ENCODE data around the gene CPSF6. TPM values are rescaled to one million over a fixed set of nuclear protein-coding genes. Genes with fewer than 3 reads are reported as not detected.

Gene CPSF6
- total and polyA plus RNA-seq, 10 donors, result 16.9 to 75.7 (median 58.2) TPM

DNA sequence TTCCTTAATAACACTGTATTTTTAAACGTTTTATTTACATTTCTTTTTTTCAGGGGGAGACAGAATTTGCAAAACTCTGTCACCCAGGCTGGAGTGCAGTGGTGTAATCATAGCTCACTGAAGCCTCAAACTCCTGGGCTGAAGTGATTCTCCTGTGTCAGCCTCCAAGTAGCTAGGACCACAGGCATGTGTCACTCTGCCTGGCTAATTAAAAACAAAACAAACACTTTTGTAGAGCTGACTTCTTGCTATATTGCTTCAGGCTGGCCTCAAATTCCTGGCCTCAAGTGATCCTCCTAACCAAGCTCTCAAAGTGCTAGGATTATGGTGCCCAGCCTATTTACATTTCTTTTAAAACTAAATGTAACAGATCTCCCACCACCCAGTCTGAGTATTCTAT lies 12.7 kb downstream of the CPSF6 start:
- H3K9me3 ChIP-seq, result no peaks in the 10 kb centered on the region
- H3K27me3 ChIP-seq (replicated peaks in 1 of 7), result no peaks in the 10 kb centered on the region
- no peak for DNase-seq
- no peak overlapping the region for H3K4me3 ChIP-seq
- H3K4me1 ChIP-seq, result peaks cover 5 to 88% (median 48%) of the 10 kb centered on the region in 6 donors
- peaks cover 0 to 37% (median 19%) of the 10 kb centered on the region in 6 donors for H3K36me3 ChIP-seq
- intact Hi-C loops (cut with DNase I; ENCODE audit: low total_unique reads), result loop anchor here (10.0 kb wide), 1 partner anchor 97 kb away; no protein-coding TSS in a partner anchor
- TF ChIP-seq POLR2A (IDR thresholded peaks at IDR 0.05) (no peak), POLR2AphosphoS5 (IDR thresholded peaks at IDR 0.05) (no peak)
- TF ChIP-seq, protein P1, sequence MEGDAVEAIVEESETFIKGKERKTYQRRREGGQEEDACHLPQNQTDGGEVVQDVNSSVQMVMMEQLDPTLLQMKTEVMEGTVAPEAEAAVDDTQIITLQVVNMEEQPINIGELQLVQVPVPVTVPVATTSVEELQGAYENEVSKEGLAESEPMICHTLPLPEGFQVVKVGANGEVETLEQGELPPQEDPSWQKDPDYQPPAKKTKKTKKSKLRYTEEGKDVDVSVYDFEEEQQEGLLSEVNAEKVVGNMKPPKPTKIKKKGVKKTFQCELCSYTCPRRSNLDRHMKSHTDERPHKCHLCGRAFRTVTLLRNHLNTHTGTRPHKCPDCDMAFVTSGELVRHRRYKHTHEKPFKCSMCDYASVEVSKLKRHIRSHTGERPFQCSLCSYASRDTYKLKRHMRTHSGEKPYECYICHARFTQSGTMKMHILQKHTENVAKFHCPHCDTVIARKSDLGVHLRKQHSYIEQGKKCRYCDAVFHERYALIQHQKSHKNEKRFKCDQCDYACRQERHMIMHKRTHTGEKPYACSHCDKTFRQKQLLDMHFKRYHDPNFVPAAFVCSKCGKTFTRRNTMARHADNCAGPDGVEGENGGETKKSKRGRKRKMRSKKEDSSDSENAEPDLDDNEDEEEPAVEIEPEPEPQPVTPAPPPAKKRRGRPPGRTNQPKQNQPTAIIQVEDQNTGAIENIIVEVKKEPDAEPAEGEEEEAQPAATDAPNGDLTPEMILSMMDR (IDR thresholded peaks at IDR 0.05 in 8 of 11, conservative IDR thresholded peaks at IDR 0.05 in 3 of 11), result no peak
- peak overlapping the region in 1 of 8 donors; percentile 26 for H3K27ac ChIP-seq
- 19 to 33% (median 29%) methylated on average over 1 of the region's 1 CpG for WGBS, 5 donors

DNA sequence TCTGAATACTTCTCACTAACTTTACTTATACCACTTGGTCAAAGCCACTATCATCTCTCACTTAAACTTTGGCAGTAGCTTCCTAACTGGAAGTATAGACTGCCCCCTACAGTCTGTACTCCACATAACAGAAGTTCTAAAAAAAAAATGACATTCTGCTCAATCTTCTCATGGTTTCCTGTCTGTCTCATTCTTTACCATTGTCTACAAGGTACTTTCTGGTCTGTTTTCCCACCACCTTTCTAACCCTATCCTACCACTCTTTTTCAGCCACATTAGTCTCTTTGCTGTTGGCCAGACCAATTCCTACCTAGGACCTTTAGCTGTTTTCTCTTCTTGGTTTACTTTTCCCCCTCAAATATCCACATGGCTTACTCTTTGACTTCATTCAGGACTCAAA lies 14.7 kb downstream of the CPSF6 start:
- Histone ChIP-seq H3K27ac (no peak overlapping the region), H3K36me3 (peaks cover 0 to 53% (median 39%) of the 10 kb centered on the region in 6 donors), H3K4me3 (no peak overlapping the region), H3K9me3 (no peaks in the 10 kb centered on the region), H3K4me1 (peaks cover 0 to 81% (median 31%) of the 10 kb centered on the region in 6 donors), H3K27me3 (replicated peaks in 1 of 7) (no peaks in the 10 kb centered on the region)
- intact Hi-C loops (cut with DNase I; ENCODE audit: low total_unique reads), result loop anchor here (10.0 kb wide), 1 partner anchor 99 kb away; no protein-coding TSS in a partner anchor
- DNase-seq, result no peak
- TF ChIP-seq POLR2A (IDR thresholded peaks at IDR 0.05), result no peak
- TF ChIP-seq POLR2AphosphoS5 (IDR thresholded peaks at IDR 0.05), result no peak
- TF ChIP-seq, protein P1 (IDR thresholded peaks at IDR 0.05 in 8 of 11, conservative IDR thresholded peaks at IDR 0.05 in 3 of 11), result peak; percentile 44 to 74 (median 63)

DNA sequence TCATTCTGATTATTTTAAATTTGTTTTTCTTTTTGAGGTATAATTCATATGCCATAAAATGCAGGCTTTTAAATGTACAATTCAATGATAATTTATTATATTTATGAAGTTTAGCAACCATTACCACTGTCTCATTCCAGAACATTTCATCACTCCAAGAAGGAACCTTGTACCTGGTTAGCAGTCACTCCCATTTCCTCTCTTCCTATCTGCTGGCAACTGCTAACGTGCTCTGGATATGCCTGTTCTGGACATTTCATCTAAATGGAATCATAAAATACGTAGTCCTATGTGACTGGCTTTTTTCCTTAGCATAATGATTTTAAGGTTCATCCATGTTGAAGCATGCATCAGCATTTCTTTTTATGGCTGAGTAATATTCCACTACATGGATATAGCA lies 15.5 kb downstream of the CPSF6 start:
- WGBS, 5 donors, result 71 to 86% (median 78%) methylated on average over 2 of the region's 2 CpGs
- Histone ChIP-seq H3K9me3 (no peaks in the 10 kb centered on the region), H3K27ac (no peak overlapping the region), H3K4me1 (peaks cover 0 to 73% (median 23%) of the 10 kb centered on the region in 6 donors), H3K27me3 (replicated peaks in 1 of 7) (no peaks in the 10 kb centered on the region), H3K36me3 (peaks cover 0 to 61% (median 47%) of the 10 kb centered on the region in 6 donors), H3K4me3 (no peak overlapping the region)
- TF ChIP-seq POLR2AphosphoS5 (IDR thresholded peaks at IDR 0.05), result no peak
- TF ChIP-seq, protein P1 (IDR thresholded peaks at IDR 0.05 in 8 of 11, conservative IDR thresholded peaks at IDR 0.05 in 3 of 11), result no peak
- TF ChIP-seq POLR2A (IDR thresholded peaks at IDR 0.05), result no peak
- intact Hi-C loops (cut with DNase I; ENCODE audit: low total_unique reads), result loop anchor here (10.0 kb wide), 1 partner anchor 100 kb away; no protein-coding TSS in a partner anchor
- DNase-seq, result no peak

DNA sequence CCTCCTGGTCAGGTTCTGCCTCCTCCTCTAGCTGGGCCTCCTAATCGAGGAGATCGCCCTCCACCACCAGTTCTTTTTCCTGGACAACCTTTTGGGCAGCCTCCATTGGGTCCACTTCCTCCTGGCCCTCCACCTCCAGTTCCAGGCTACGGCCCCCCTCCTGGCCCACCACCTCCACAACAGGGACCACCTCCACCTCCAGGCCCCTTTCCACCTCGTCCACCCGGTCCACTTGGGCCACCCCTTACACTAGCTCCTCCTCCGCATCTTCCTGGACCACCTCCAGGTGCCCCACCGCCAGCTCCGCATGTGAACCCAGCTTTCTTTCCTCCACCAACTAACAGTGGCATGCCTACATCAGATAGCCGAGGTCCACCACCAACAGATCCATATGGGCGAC lies 19.3 kb downstream of the CPSF6 start:
- no peak for DNase-seq
- Histone ChIP-seq H3K4me3 (no peak overlapping the region), H3K27ac (no peak overlapping the region), H3K36me3 (peaks cover 0 to 95% (median 83%) of the 10 kb centered on the region in 6 donors), H3K27me3 (replicated peaks in 1 of 7) (no peaks in the 10 kb centered on the region), H3K4me1 (peaks cover 0 to 36% (median 6%) of the 10 kb centered on the region in 6 donors), H3K9me3 (no peaks in the 10 kb centered on the region)
- no peak for TF ChIP-seq POLR2A (IDR thresholded peaks at IDR 0.05)
- TF ChIP-seq, protein P1 (IDR thresholded peaks at IDR 0.05 in 8 of 11, conservative IDR thresholded peaks at IDR 0.05 in 3 of 11), result no peak
- TF ChIP-seq POLR2AphosphoS5 (IDR thresholded peaks at IDR 0.05), result peak in 1 of 3 donors; percentile 21
- WGBS, 5 donors, result 93 to 98% (median 94%) methylated on average over 10 of the region's 10 CpGs
- intact Hi-C loops (cut with DNase I; ENCODE audit: low total_unique reads), result loop anchor here (10.0 kb wide), 1 partner anchor 104 kb away; no protein-coding TSS in a partner anchor

All from spleen (tissue), 11 donors.